NCI-H1417 treated with DMSO at 0.1 percent for 48 hours (cell line): ENCODE data around the gene CCDC81.

Source experiments
- DNase-seq: peaks from one replicate; lab custom pipeline; 2025; lab: John Stamatoyannopoulos, UW

Gene CCDC81

DNA sequence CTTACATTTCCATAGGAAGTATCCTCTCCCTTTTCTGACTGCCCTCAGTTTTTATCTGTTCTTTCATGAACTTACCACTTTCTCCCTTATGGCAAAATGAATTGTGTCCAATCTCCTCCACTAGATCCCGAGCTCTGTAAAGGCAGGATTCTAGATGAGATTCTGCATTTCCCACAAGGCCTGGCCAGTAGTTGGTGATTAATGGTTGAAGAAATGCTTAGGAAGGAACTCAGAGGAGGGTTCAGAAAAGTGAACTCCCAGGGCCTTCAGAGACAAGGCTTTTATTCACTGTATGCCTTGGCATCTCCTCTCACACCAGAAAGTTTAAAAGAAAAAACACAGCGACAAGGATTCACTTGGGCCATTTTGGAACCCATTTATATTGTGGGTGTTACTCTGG lies 66.2 kb downstream of the CCDC81 start:
- no peak for DNase-seq

DNA sequence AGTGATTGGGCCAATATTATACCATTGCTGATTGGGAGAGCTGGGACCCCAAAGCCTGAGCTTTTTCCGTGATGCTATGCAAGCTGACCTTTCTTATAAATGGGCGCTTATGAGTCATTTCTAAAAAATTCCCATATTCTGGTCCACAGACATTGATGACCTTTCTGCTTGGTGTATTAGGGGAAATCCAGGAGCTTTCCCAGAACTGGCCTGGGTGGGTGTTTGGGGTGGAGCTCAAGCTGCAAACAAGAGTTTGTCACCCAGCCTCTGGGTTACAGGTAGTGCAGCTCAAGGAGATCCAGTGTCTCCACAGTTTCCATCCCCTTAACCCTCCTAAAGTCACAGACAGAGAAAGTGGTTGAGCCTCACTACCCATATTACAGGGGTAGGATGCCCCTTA lies 67.7 kb downstream of the CCDC81 start:
- DNase-seq, result no peak

DNA sequence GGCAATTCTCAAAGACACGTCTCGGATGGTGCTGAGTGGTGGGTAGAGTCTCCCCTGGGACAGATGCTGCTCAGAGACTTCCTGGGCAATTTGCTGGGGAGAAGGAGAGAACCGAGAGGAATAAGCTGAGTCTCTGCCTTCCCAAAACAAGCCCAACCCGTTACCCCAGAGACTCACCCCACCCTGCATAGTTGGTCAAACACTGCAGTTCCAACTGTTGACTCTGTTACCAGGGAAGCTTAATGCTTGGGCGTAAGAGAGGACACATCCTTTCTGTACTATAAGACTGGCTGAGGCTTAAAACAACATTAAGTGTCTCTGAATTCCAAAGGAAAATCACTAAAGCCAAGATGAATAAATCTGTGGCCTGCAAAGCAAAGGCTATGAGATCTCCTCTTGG lies 68.1 kb downstream of the CCDC81 start:
- DNase-seq, result no peak

DNA sequence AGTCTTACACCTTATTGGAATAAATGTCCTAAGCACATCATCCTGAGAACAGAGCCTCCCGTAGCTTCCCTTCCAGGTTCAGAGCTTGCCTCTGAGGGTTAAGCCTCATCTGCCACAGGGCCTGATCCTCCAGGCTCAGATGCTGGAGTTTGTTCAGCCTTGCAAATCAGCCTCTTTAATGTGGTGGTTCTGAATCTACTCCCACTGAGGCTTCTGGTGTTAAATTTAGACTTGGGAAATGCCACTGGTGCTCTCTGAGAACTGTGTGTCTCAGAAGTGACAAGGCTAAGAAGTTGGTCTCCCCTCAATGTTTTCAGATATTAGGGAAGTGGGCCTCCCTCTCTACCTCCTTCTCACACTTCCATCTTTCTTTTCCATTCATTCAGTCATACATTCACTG lies 68.7 kb downstream of the CCDC81 start:
- no peak for DNase-seq

DNA sequence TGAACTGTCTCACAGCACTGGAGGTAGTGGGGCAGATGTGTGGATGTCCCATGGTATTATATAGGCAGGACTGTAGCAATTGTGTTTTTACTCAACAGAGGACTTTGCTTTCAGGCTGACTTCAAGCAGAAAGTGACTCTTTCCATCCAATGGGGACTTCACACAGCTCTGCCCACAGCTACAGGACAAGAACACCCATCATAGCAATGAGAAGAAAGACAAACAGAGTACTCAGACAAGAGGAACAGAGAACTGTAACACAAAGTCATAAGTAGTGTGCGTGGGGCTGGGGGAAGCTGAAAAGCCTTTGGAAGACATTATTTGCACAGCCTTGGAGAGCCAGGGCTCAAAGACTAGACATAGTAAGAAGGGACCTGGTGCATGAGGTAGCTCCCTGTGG lies 70.3 kb downstream of the CCDC81 start:
- no peak for DNase-seq

DNA sequence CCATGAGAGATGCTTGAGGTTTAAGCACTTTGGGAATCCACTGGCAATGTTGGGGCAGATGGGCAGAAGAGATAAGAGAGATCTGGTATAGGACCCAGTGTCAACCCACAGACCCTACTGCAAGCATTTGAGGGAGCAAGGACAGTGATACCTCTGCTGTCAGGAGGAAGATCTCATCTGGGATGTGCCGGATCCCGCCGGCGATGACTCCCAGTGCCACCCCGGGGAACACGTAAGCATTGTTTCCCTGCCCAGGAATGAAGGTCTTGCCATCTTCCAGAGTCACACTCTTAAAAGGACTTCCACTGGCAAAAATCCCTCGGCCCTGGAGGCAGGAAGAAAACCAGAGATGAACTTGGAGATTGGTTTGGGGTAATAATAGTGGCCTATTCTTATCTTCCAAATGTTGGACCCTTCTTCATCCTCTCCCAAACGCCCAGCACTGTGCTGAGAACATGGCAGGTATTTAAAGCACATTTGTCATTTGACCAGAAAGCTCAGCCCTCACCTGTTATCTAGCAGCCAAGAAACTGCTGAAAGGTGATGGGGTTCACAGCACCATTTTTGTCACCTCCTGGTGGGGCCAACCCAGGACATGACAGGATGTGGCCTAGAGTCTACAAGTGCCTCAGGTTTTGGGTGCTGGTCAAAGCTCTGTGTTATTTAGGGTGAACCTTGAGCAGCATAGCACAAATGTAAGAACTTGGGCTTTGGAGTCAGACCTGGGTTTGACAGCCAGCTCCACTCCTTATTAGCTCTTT lies 71.7 kb downstream of the CCDC81 start:
- no peak for DNase-seq

DNA sequence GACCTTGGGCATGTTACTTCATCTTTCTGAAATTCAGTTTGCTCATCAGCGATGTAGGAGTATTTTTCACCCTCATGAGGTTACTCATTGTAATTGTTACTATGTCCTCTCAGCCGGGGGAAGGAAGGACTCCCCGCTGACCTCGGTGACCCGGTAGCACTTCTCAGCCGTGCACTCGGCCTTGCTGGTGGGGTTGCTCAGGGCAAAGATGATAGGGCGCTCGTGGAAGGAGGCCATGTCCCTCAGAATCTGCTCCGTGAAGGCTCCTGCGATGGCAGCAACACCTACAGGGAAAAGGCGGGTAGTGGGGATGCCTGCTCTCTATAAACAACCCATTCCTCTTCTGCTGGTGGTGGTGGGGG lies 72.2 kb downstream of the CCDC81 start:
- DNase-seq, result no peak

DNA sequence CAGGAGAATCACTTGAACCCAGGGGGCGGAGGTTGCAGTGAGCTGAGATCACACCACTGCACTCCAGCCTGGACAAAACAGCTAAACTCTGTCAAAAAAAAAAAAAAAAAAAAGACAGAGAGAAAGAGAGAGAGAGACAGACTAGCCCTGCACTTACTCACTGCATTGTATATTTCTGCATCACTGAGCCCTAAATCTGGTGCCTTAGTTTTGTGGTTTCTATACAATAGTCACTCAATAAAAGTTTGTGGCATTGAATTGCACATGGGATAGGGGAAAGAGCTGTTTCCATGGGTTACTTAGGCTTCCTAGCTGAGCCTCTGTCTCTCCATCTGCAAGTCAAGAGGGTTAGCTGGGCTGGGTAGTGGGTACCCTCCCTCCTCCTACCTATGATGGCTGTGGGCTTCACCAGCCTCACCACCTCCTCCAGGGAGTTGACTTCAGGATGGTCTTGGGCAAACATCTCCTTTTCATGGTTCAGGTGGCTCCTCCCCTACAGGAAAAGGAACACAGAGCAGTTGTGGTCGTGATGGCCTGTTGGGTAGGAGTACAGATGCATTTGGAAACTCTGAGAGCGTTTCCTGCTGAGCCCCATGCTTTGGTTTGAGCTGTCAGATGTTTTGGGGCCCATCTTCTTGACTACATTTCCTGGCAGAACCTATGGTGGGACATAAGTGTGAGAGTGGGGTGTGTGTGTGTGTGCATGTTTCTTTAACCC lies 73.2 kb downstream of the CCDC81 start:
- DNase-seq, result no peak

DNA sequence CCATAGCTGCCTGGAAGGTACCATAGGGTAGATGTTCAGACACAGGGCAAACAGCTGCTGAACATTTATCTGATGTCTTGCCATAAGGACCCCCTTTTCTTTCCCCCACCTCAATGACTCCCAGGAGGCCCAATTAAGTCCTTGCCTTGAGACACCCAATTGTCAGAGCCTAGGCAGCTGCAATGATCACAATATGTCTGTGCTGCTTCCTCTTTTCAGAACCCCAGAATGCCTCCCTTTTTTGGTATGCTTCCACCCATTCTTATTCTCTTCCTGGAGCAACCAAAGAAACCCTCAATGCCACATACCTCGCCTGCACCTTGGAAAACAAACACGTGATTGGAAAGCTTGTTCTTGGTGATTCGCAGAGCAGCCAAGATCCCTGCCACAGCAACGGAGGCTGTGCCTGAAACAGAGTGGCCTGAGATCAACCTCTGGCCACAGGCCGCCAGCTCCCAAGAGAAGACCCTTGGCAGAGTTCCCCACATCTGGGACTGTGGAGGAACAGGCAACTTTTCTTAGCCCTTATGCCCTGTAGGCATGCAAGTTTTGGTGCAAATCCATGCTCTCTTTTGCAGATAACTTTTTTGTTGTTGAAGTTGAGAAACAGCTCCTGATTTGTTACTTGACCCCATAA lies 75.4 kb downstream of the CCDC81 start:
- no peak for DNase-seq

DNA sequence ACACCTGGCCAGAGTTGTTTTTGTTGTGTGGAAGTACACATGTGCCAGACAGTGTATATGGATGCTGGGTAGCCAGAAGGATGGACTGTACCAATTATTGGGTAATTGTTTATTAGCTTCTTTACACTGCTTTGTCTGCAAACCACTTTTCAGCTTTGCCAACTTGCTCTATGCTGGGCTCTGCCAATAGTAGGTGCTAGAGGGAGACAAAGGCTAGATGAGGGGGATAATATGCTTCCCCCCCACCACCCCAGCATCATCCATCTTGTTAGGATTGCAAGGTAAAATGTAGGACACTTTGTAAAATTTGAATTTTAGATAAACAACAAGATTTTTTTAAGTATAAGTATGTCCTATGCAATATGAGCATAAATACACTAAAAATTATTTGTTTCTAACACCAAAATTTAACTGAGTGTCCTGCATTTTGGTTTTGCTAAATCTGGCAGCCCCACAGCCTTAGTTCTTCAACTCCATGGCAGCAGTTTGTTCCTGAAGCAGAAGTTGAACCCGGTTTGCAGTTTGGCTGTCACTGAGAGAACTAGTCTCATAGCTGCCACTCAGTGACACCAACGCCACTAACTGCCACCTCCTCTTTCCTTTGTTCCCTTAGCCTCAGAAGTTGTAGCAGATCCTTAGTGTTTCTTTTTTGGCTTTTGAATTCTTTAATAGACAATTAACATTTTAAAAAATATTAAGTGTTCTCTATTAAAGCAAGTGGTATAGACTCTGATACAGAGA lies 78.8 kb downstream of the CCDC81 start:
- DNase-seq, result no peak

DNA sequence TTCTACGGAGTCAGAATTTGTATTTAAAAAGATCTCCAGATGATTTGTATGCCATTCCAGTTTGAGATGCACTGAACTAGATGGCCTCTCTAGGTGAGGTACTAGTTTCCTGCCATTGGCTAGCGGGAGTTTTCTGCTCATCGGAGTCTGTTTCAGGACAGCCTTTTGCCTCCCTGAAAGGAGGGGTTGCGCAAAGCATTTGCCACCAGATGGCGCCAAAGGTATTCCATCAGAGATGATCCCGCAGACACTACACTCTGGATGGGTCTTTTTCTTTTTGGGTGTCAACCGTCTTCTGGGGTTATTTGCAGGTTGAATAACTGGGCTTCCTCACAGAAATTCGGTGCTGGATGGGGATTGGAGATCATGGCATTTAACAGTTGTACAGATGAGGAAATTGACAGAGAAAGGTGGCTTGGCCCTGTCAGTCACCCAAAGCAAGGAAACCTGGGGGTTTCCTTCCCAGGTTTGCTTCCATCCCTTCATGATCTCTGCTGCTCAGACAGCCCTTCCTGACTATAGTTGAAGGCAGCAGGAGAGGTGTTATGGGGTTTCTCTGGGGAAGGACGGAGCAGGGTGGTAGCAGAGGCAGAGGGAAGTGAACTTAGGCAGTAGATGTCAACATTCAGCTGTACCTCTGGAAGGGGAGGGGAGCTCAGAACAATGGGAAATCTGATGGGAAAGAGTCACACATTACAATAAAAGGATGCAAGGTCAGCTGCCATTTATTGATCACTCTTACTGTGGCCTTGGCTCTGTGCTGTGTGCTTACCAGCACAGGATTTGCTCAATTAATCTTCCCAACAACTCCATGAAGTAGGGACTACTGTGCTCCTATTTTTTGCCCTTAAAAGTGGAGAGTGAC lies 81.6 kb downstream of the CCDC81 start:
- DNase-seq, result peak; percentile 51

DNA sequence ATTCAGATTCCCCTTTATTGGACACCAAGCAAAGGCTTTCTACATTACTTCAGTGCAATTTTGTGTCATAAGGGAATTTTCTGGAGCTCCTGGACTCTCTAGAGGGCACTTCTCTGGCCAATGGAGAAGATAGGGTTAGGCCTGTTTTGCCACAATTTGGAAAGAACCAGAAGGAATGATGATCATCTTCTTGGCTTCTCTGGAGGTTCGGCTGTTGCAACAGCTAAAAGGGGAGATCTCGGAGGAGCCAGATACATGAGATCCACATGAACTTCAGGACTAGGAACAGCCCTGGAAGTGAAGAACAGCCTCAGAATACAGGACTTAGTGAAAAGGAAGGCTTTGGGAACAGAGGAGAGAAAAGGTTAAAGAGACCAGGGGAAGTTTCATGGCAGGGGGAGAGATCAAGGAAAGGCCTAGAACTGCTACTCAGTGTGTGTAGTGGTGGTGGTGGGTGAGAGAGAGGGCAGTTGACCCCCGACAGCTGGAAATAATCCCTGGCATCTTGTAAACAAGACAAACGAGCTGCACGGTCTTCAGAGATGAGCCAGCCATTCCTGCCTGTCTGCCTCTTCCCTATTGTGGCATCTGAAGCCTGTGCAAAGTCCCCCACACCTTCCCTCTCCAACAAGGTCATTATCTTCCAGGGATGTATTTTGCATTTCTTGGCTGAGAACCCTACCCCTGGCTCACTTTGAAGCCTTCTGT lies 83.8 kb downstream of the CCDC81 start:
- no peak for DNase-seq

DNA sequence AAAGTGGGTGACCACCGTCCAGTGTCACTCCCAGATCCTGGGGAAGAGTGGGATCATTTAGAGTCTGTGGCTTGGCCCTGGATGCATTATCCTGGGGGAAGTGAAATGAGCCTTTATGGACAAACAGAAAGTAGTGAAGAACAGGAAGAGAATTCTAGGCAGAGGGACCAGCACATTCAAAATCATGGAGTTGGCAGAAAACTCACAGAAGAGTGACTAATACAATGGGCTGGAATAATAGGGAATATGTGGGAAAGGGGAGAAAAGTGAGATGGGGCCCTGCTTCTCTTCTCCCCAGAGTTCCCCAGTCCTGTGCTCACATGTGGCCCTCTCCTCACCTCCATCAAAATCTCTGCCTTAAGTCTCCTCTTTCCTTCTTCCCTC lies 84.3 kb downstream of the CCDC81 start:
- DNase-seq, result no peak

DNA sequence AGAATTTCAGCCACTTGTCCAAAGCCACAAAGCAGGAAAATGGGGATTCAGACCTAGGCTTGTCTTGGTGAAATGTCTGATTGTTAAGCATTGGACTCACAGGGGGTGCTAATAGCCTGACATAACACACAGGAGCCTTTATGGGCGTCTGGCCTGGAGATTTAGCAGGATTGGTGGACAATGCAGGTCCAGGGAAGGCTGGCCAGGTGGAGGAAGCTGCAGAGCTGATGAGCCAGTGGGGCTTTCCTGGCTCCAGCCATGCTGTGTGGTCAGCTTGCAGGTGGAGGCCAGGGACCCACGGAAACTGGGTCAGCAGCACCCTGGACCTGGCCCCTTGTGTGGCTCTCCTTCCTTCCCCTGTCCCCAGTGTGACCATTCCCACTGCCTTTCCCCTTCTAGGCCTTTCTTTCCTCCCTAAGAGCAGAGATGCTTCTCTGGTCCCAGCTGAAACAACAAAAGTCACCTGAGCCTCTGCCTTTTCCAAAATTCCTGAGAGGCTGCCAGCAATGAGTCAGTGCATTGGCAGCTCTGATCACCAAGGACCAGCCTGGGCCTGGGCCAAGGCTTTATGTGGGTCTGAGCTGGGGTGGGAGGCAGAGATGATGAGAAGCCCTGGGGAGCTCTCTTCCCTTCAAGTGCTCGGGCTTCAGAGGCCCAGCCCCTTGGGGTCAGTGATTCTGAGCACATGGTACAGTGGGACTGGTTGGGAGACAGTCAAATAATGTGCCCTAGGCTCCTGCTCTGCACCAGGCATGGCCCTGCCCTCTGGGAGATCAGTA lies 85.2 kb downstream of the CCDC81 start:
- no peak for DNase-seq

DNA sequence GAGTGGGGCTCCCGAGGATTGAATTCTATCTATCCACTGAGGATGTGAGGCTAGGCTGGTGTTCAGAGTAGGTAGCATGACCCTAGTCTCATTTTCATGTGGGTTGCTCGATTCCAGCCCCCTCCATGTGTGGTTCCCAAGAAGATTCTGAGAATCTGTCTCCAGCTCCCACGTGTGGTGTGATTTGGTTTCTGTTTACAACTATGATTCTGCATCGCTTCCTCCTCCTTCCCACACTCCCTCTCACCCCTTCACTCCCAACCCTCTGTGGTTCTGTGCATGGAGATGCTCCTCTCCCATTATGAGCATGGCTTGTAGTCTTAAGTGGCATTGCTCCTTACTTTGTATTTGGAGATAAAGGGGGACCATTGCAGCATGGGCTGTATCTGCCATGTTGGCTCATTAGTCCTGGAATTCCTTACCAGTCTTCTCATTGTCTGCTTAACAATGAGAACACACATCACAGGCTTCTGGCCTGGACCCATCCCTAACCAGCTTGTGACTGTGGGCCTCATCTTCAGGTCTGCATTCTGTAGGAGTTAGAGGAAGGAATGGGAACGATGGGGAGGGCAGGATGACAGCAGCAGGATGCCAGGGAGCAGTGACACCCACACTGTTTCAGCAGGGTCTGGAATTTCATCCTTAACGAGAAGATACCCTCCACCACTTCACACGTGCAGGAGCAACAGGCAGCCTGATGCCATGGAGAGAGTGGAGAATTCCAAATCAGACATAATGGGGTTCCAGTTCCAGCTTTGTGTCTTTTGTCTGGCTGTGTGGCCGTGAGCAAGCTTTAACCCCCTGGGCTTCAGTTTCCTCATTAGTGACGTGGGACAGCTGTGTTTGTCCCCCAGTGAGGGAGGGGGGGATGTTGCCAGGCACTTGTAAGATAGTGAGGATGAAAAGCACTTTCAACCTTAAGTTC lies 86.0 kb downstream of the CCDC81 start:
- no peak for DNase-seq

DNA sequence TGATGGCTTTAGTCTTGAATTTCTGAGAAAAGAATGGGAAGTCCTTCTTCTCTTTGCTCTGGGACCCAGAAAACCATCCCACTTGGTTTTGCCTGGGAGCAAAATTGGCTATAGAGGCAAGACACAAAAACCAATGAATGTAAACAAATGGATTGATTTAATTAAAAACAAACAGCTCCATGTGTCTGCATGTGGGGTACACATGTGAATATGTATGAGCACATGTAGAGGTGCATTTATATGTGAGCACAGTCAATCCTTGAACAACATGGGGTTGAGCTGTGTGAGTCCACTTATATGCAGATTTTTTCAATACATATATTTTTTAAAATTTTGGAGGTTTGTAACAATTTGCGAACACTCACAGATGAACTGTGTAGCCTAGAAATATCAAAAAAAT lies 87.2 kb downstream of the CCDC81 start:
- DNase-seq, result no peak

DNA sequence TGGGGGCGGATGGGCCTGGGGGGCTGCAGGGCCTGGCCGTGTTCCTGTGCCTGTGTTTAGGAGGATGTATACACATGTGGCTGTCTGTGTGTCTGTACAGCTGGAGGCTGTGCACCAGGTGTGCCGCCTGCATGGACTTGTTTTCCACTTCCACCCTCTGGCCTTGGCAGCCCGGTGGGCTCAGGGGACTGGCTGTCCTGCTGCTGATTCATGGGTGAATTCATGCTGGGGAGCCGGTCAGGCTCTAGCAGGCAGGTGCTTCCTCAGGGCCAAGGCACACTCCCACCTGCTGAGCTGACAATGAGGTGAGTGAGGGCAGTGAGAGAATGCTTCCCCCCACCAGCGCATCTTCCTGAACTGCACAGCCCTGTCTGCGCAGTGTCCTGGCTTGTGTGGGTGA lies 88.4 kb downstream of the CCDC81 start:
- no peak for DNase-seq

DNA sequence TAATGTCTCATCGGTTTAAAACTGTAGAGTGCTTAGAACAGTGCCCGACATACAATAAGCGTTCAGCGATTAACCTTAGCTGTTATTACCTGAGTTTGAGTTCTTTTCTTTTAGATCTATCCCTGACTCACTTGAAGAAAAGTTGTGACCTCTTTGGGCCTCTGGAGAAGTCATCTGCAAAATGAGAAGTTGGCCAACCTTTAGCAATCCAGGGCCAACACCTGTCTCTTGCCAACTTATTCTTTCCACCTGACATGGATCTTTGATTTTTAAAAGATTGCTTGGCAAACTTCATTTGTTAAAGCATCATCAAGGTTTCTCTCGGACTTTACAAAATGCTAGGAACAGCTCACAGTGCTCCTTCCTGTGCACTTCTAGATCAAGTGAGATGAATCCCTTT lies 89.3 kb downstream of the CCDC81 start:
- no peak for DNase-seq

DNA sequence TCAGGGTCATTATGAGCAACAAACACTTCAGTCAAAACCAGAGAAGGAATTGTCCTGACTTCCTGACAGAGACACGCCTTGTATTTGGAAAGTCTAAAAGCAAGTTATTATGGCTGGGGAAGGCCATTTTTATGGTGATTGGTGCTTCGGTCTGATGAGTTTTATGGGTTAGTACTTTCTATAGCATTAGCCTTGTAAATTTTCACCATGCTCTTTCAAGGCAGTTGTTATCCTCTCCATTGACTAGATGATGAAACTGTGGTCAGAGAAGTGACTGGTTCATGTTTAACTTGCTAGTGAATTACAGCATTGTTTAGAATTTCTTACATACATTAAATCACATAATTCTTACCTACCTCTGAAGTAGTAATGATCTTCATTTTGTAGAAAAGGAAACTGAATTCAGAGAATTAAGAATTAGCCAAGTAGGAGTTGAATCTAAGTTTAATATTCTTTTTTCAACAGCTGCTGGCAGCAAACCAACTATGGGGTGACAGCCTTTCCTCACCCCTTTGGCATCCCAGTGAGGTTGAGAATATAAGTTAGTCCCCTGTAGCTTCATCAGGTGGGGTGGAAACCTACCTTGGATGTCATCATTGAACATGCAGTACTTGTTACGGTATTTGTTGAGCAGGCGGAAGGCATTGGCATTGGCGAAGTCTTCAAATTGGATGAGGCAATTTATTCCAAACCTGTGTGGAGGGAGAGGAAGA lies 90.0 kb downstream of the CCDC81 start:
- no peak for DNase-seq
